Measurements from ENCODE around the gene RRP36.
"Not testable (repeated sequence)": the region's sequence is repeated elsewhere in the genome, so short reads cannot be mapped to it uniquely, and the experiment has no call there.

DNA sequence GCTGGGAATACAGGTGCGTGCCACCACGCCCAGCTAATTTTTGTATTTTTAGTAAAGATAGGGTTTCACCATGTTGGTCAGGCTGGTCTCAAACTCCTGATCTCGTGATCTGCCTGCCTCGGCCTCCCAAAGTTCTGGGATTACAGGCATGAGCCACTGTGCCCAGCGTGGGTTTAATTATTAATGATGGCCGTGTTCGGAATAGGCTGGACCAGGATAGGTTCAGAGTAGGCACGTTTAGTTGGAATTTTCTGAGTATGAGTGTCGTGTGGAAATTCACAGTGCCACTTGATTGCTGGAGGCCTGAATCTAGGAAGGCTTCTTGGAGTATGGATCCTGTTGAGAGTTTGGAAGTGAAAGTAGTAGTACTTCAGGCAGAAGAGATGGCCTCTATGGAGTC lies 23.2 kb upstream of the RRP36 start:
- TF ChIP-seq EZH2 (IDR thresholded peaks at IDR 0.05; ENCODE audit: borderline replicate concordance, insufficient read depth, low read length, poor library complexity, severe bottlenecking); TAF1 (IDR thresholded peaks at IDR 0.05; ENCODE audit: low read depth); SMC3 (conservative IDR thresholded peaks at IDR 0.05; ENCODE audit: poor library complexity); EP300 (conservative IDR thresholded peaks at IDR 0.05; ENCODE audit: poor library complexity, severe bottlenecking); RAD21 (conservative IDR thresholded peaks at IDR 0.05): not testable (repeated sequence)
- TF ChIP-seq, protein P1, sequence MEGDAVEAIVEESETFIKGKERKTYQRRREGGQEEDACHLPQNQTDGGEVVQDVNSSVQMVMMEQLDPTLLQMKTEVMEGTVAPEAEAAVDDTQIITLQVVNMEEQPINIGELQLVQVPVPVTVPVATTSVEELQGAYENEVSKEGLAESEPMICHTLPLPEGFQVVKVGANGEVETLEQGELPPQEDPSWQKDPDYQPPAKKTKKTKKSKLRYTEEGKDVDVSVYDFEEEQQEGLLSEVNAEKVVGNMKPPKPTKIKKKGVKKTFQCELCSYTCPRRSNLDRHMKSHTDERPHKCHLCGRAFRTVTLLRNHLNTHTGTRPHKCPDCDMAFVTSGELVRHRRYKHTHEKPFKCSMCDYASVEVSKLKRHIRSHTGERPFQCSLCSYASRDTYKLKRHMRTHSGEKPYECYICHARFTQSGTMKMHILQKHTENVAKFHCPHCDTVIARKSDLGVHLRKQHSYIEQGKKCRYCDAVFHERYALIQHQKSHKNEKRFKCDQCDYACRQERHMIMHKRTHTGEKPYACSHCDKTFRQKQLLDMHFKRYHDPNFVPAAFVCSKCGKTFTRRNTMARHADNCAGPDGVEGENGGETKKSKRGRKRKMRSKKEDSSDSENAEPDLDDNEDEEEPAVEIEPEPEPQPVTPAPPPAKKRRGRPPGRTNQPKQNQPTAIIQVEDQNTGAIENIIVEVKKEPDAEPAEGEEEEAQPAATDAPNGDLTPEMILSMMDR (IDR thresholded peaks at IDR 0.05; ENCODE audit: poor library complexity, severe bottlenecking) = not testable (repeated sequence)

Data from neural cell (in vitro differentiated cells).